Measurements from ENCODE around the gene GPRC5A. TPM values are rescaled to one million over a fixed set of nuclear protein-coding genes. Genes with fewer than 3 reads are reported as not detected.

GPRC5A gene
- total RNA-seq, 1 donor from 2014 or later = 28.7 TPM

GRCh38 chr12:12890543-12891079, 751 bp upstream of the GPRC5A start:
- no peaks in the 10 kb centered on the region for H3K36me3 ChIP-seq (ENCODE audit: control insufficient read depth, insufficient read depth, low read length)
- TF ChIP-seq, protein P1, sequence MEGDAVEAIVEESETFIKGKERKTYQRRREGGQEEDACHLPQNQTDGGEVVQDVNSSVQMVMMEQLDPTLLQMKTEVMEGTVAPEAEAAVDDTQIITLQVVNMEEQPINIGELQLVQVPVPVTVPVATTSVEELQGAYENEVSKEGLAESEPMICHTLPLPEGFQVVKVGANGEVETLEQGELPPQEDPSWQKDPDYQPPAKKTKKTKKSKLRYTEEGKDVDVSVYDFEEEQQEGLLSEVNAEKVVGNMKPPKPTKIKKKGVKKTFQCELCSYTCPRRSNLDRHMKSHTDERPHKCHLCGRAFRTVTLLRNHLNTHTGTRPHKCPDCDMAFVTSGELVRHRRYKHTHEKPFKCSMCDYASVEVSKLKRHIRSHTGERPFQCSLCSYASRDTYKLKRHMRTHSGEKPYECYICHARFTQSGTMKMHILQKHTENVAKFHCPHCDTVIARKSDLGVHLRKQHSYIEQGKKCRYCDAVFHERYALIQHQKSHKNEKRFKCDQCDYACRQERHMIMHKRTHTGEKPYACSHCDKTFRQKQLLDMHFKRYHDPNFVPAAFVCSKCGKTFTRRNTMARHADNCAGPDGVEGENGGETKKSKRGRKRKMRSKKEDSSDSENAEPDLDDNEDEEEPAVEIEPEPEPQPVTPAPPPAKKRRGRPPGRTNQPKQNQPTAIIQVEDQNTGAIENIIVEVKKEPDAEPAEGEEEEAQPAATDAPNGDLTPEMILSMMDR (IDR thresholded peaks at IDR 0.05; ENCODE audit: insufficient read depth, low read length, poor library complexity, severe bottlenecking) = peak; percentile 32
- H3K4me3 ChIP-seq (ENCODE audit: low read depth, low read length) = peak overlapping the region; percentile 42
- H3K27me3 ChIP-seq (ENCODE audit: control insufficient read depth, insufficient read depth, low read length) = no peaks in the 10 kb centered on the region
- peak; percentile 55 for DNase-seq (ENCODE audit: low read depth)

- DNase-seq (ENCODE audit: low read depth) = no peak
- Histone ChIP-seq H3K4me3 (ENCODE audit: low read depth, low read length) (peak overlapping the region; percentile 42), H3K27me3 (ENCODE audit: control insufficient read depth, insufficient read depth, low read length) (no peaks in the 10 kb centered on the region), H3K36me3 (ENCODE audit: control insufficient read depth, insufficient read depth, low read length) (no peaks in the 10 kb centered on the region)
- TF ChIP-seq, protein P1 (IDR thresholded peaks at IDR 0.05; ENCODE audit: insufficient read depth, low read length, poor library complexity, severe bottlenecking) = no peak
These were observed 556 bp downstream of the GPRC5A start for GRCh38 chr12:12891881-12892355.

GRCh38 chr12:12892681-12893141, 1.3 kb downstream of the GPRC5A start:
- TF ChIP-seq, protein P1 (IDR thresholded peaks at IDR 0.05; ENCODE audit: insufficient read depth, low read length, poor library complexity, severe bottlenecking) = no peak
- DNase-seq (ENCODE audit: low read depth) = no peak
- peak overlapping the region; percentile 42 for H3K4me3 ChIP-seq (ENCODE audit: low read depth, low read length)
- H3K36me3 ChIP-seq (ENCODE audit: control insufficient read depth, insufficient read depth, low read length) = no peaks in the 10 kb centered on the region
- no peaks in the 10 kb centered on the region for H3K27me3 ChIP-seq (ENCODE audit: control insufficient read depth, insufficient read depth, low read length)

GRCh38 chr12:12893438-12893837, 2.1 kb downstream of the GPRC5A start:
- TF ChIP-seq, protein P1 (IDR thresholded peaks at IDR 0.05; ENCODE audit: insufficient read depth, low read length, poor library complexity, severe bottlenecking) = no peak
- Histone ChIP-seq H3K27me3 (ENCODE audit: control insufficient read depth, insufficient read depth, low read length) (no peaks in the 10 kb centered on the region), H3K4me3 (ENCODE audit: low read depth, low read length) (peak overlapping the region; percentile 42), H3K36me3 (ENCODE audit: control insufficient read depth, insufficient read depth, low read length) (no peaks in the 10 kb centered on the region)
- no peak for DNase-seq (ENCODE audit: low read depth)

- TF ChIP-seq, protein P1 (IDR thresholded peaks at IDR 0.05; ENCODE audit: insufficient read depth, low read length, poor library complexity, severe bottlenecking) = no peak
- Histone ChIP-seq H3K27me3 (ENCODE audit: control insufficient read depth, insufficient read depth, low read length) (no peaks in the 10 kb centered on the region), H3K4me3 (ENCODE audit: low read depth, low read length) (no peak overlapping the region), H3K36me3 (ENCODE audit: control insufficient read depth, insufficient read depth, low read length) (no peaks in the 10 kb centered on the region)
- no peak for DNase-seq (ENCODE audit: low read depth)
These were observed 4.9 kb downstream of the GPRC5A start for GRCh38 chr12:12896260-12896659.

- no peak for DNase-seq (ENCODE audit: low read depth)
- TF ChIP-seq, protein P1 (IDR thresholded peaks at IDR 0.05; ENCODE audit: insufficient read depth, low read length, poor library complexity, severe bottlenecking) = no peak
- Histone ChIP-seq H3K27me3 (ENCODE audit: control insufficient read depth, insufficient read depth, low read length) (no peaks in the 10 kb centered on the region), H3K36me3 (ENCODE audit: control insufficient read depth, insufficient read depth, low read length) (no peaks in the 10 kb centered on the region), H3K4me3 (ENCODE audit: low read depth, low read length) (no peak overlapping the region)
These were observed 5.9 kb downstream of the GPRC5A start for GRCh38 chr12:12897302-12897701.
